NCI-H2171 (cell line): ENCODE measurements around the gene DOC2A.
"Not testable (repeated sequence)": the region's sequence is repeated elsewhere in the genome, so short reads cannot be mapped to it uniquely, and the experiment has no call there.

Source experiments
- DNase-seq: peaks from one replicate; lab custom pipeline; 2025; lab: John Stamatoyannopoulos, UW

The DOC2A gene

DNA sequence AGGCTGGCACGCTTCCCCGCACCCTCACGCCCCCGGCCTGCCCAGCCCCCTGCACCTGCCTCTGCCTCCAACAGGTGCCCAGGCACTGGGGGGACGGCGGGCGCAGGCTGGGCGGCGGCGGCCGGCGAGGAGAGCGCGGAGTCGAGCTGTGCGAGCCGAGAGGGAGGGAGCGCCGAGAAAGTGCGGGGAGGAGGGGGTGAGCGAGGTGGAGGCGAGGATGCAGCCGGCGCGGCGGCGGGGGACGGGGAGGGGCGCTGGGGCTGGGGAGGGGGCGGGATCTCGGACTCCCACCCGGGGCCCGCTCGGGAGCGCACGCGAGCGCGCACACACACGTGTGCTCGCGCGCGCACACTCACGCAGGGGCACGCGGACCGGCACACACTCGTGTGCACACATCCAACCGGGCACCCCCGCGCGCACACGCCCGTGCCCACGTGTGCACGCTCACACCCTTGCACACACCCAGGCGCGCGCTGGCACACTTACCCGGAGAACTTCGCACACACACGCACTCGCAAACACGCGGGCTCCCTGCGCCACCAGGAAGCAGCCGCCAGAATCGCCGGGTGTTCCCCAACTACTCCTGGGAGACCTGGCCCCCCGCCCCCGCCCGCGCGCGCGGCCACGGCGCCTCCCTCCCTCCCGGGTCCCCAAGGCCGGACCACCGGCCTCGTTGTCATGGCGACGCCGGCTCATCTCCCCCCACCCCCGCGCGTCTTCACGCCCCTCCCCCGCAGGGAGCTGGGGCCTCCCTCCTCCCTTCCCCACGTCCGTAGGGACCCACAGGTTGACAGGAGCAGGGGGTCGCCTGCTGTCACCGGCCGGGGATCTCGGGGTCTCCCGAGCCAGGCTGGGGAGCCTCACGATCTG lies at the start of gene DOC2A:
Gene DOC2A, minus strand, starts transcription at position 184 of the 870 bp plus-strand sequence. CDS start 805 bp downstream, outside the sequence.
- peak; percentile 70 for DNase-seq

DNA sequence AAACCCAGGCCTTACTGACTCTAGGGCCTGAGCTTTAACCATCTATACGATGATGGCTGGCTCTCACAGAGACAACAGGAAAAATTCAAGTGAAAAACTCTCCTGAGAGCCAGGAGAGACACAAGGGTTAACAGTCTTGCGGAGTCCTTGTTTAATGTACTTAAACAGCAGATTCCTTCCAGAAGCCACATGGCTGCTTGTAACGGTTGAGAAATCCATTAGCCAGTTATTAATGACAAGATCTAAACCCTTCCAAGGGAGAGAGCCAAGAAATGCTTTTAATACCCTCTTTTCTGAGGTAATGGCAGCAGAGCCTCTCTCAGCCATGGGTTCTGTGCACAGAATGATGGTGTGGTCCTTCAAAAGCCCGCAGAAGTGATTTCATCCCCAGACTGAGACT lies 49.5 kb upstream of the DOC2A start:
- no peak for DNase-seq

DNA sequence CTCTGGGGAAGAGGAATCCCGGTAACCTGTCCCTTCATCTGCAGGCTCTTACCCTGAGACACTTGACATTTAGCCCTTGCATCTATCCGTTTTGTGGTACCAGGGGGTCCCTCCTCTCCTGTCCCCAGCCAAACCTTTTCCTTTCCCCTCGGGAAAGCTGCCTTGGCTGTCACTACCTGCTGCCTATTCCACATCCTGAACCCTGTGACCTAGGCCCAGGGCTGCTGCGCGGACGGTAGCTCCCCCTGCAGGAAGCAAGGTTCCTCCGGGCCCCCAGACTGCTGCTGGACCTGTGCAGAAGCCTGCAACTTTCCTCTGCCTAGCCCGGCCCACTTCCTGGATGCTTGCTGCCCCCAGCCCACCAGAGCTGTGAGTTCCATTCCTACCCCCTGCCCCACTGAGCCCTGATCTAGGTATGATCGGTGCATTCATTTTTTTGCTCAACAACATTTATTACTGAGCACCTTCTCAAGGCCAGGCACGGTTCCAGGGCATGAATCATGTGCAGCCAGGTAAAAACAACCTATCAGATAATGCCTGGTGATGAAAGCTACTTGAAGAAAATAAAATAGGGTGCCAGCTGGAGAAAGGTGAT lies 44.2 kb upstream of the DOC2A start:
- peak; percentile 58 for DNase-seq

DNA sequence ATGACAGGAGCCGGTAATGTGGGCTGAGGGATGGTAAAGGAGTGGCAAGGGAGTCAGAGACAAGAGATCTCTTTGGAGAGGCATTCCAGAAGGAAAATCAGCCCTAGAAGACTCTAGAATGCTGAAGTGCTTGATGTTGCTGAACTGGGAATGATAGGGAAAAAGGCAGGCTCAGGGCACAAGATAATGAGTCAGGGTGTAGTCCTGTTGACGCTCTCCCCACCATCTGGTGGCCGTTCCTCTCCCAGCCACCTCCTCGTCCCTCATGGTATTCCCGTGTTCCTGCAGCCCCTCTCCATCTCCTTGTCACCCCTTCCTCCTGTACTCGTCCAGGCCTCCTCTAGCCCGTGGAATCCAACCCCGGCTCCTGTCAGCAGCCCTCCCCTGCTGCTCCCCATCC lies 43.6 kb upstream of the DOC2A start:
- DNase-seq = no peak

DNA sequence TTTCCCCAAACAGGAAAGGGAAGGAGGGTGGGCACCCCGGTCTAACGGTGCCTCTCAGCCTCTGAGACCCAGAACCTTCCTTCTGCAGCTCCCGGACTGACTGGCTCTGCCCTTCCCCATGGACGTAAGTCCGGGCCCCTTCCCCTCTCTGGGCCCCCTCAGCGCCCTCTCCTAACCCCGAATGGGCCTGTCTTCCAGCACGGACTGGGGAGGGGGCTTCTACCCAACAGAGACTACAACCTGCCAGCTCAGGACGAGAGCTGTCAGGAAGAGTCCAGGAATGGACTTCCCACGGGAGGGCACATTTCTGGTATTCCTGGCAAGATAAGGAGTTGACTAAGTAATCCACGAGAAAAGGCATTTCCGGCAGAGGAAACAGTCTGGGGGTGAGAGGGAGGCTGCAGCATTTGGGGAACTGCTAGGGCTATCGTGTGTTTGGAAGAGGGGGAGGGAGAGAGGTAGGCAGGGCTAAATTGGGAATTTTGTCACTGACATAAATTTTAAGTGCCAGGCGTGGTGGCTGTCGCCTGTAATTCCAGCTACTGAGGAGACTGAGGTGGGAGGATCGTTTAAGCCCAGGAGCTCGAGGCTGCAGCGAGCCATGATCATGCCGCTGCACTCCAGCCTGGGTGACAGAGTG lies 42.7 kb upstream of the DOC2A start:
- DNase-seq = no peak

DNA sequence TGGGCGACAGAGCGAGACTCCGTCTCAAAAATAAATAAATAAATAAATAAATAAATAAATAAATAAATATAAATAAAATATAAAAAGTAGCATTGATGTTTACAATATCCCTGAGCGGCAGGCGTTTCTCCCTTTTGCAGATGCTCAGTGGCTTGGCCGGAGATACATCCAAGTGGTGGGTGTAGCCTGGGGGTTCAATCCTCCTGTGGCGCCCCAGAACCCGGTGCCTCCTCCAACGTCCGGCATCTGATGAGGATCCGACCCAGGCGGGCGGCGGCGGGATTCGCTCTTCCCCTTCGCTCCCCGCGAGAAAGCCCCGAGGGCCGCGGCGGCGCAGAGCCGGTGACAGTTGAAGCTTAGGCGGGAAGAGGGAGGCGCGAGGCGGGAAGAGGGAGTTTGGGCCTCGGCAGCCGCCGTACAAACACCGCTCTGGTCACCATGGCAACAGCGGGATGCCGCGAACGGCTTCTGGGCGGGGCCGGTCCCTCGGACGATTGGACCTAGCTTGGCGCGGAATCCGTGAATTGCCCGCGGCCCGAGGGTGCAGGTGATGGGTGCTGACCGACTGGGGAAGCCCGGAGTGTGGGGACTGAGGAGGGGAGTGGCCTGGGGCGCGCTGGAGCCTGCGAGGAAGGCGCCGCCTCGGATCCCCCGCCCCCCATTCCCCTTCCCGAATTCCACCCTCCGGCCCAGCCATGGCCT lies 42.0 kb upstream of the DOC2A start:
- peak; percentile 92 for DNase-seq

DNA sequence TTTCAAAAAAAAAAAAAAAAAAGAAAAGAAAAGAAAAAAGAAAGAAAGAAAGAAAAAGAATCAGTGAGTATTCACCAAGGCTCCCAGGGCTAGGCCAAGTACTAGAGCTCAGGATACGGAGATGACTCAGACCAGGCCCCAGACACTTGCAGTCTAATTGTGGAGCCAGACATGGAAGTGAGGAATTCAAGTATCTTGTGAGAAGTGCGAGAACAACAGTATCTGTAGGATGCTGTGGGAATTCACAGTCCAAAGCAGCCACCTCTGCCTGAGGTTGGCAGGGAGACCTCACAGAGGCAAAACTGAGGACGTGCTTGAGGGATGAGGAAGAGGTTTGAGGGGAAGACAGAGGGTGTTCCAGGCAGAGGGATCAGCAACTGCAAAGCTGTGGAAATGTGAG lies 40.7 kb upstream of the DOC2A start:
- DNase-seq = no peak

DNA sequence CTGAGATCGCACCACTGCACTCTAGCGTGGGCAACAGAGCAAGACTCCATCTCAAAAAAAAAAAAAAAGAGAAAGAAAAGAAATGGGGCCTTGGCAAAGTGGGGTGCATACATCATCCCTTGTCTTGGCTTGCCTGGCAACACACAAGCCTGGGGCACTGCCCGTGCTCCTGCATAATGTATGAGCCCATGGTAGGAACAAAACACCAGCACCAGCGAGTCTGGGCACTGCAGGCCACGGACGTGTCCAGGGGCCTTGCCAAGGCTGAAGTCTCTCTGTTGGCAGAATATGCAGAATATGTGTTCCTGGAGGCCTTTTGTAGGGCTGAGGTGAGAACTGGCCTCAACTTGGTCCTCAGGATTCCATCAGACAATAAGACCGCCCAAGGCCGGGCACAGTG lies 39.0 kb upstream of the DOC2A start:
- no peak for DNase-seq

DNA sequence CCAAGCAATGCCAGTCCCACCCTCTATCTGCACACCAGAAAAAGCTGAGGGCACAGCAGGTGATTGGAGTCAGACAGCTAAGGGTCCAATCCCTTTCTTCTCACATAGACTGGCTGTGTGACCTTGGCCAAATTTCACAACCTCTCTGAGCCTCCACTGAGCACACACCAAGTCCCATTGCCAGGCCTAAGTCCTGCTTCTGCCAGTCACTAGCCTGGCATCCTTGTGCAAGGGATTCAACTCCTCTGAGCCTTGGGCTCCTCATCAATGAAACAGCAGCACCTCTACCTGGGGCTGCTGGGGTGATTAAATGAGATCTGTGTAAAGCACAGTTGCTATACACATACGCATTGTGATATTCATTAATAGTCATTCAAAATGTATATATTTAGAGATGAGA lies 35.8 kb upstream of the DOC2A start:
- no peak for DNase-seq

DNA sequence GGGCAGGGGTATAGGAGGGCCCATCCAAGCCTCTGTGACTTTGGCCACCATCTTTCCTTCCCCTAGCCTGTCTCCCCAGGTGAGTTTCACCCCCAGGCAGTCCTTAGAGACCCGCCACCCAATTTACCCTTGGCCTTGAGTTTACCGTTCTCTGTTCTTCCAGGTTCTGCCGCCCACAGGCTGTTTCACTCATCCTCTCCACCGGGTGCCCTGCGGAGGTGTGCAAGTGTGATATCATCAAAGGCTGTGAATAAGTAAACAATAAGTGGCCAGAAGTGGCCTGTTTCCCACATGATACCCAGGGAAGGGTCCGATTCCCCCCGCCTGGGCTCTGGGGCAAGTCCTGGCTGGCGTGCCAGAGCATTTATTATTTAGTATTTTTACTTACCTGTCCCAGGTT lies 35.4 kb upstream of the DOC2A start:
- DNase-seq = no peak

DNA sequence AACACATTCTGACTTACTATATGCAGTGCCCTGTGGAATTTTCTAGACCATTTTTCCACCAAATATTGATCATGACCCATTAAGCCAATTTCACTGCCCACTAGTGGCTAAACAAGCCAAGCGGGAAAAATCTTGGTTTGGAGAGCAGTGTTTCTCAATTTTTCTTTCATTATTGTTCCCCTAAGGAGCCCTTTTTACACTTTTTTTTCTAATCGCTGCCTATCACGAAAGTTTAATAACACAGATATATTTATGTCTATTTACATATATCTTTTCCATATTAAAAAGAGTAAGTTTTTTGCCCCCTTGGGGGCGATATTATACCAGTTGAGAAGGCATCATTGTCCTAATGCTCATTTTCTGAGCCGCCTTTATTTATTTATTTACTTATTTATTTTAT lies 31.0 kb upstream of the DOC2A start:
- no peak for DNase-seq

DNA sequence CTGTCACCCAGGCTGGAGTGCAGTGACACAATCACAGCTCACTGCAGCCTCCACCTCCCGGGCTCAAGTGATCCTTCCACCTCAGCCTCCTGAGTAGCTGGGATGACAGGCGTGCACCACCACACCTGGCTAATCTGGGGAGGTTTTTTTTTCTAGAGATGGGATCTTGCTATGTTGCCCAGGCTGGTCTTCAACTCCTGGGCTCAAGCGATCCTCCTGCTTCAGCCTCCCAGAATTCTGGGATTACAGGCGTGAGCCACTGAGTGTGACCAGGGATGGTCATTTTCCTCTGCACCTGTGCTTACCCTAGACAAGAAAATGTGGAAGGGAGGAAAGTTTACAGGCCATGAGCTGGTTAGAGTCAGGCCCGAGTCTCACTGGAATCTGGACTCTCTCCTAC lies 29.9 kb upstream of the DOC2A start:
- not testable (repeated sequence) for DNase-seq

DNA sequence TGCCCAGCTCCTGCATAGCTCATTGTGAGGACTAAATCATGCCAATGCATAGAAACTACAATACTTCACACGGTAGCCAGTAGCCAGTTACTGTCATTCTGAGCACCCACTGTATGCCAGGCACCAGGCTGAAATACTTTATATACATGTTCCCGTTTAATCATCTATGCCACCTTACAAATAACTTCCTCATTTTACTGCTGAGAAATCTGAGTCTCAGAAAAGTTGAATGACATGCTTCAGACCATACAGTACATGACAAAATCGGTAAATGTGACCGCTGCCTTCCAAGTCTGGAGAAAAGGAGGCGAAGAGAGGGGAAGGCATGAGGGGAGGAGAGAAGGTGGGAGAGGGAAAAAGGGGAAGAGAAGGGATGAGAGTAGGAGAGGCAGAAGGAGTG lies 29.4 kb upstream of the DOC2A start:
- DNase-seq = no peak

DNA sequence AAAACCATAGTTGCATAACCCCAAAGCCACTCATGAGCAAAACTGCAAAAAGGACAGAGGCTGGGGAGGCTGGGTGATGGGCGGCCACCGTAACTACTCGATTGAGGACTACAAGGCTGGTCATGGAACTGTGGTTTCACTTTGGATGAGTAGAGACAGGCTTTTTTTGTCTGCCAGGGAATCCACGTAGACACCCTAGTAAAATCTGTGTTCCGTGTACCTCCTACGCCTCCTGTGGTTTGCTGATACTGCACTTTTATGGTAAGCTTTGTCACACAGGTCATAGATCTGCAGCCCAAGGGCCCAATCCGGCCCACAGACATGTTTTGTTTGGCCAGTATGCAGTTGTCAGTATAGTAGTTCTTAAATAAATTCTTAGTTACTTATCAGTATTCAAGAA lies 22.4 kb upstream of the DOC2A start:
- DNase-seq = no peak

DNA sequence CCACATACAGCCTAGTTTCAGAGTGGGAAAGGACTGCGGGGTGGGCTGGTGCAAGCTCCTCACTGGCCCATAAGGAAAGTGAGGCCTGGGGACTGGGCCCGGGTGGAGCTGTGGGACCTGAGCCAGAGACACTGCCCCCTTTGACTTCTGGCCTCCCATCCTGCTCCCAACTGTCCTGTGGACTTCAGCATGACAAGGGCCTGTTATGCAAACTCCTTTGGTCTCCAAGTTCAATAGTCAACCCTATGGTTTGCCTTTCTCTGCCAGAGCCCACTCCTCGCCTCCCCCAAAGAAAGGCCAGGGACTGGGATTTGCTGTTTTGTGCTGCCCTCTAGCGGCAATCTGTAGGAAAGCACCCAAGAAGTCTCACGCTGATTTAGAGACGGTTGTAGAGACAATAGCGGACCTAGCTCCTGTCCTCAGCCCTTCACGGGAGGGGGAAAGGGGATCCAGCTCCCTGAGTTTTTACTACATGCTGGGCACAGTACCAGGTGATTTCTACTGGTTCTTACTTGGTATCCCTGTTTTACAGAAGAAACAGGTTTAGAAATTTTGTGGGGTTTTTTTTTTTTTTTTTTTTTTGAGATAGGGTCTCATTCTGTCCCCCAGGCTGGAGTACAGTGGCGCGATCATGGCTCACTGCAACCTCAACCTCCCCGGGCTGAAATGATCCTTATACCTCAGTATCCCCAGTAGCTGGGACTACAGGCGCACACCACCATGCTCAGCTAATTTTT lies 21.4 kb upstream of the DOC2A start:
- peak; percentile 62 for DNase-seq

DNA sequence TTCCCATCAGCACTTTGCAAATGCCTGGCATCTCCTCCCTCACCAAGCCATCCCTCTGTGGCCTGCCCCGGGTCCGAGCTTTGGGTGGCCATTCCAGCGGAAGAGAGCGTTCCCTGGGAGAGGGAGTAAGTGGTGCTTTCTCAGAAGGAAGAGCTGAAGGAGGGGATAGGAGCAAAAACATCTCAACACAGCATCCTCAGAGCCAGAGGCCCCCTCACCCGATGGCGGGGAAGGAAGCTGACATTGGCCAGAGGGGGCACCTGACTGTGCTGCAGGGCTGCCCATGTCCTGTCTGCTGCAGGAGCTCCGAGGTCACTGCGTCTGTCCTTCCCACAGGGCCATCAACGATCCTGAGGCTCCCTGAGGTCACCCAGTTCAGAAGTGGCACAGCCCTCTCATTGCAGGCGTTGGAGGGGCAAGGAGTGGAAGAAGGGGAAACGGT lies 20.7 kb upstream of the DOC2A start:
- no peak for DNase-seq

DNA sequence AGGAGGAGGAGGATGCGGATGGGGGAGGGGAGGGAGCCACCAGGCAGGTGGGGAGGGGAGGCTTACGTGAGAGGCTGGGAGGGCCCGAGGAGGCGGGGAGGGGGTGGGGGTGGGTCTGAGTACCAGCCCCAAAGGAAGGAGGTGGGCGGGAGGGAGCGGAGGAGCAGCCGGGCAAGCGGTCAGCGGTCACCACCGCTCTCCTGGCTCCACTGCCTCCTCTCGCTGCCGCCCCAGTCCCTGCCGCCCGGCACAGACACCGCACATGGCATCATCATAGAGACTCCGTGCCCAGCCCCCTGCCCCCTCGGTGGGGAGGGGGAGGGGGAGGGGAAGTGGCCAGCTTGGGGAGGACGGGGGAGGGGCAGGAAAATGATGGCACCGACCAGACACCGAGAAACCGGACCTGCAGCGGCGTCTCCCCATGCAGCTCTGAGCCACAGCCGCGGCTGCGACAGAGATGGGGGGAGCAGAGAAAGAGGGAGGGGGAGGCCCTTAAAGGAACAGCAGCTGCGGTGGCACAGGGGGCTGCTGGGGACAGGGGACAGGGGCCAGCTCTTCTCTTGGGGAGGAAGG lies 20.1 kb upstream of the DOC2A start, which contains the start of gene TLCD3B:
Gene TLCD3B, minus strand, starts transcription at position 431 of the 573 bp plus-strand sequence. CDS start 744 bp downstream, outside the sequence.
- peak; percentile 37 for DNase-seq

DNA sequence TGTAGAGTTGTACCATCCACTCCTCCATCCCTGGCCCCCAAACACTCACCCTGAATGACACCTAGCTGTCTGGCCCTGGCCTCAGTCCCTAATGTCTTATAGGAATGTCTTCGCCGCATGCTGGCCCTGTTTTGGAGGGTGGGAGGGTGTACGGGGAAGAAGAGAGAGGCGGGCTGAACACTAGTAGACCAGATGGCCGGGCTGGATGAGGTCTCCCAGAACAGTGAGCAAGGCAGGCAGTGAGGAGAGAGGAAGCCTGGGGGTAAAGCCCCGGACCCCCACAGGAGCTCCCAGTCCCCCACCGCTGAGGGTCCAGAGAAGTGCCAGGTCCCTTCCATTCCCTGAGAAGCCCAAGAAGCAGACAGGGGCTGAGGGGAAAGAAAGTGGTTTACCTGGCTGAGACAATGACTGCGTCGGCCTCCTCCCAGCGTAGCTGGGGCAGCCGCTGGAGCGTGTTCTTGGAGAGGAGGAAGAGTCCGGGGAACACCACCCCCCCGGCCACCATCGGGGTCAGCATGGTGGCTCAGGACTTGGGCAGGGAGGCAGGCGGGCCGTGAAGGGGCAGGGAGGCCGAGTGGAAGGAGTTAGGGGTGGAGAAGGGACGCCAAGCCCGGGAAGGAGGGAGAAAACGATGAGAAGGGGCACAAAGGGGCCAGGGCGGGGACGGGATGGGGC lies 19.3 kb upstream of the DOC2A start:
- no peak for DNase-seq

DNA sequence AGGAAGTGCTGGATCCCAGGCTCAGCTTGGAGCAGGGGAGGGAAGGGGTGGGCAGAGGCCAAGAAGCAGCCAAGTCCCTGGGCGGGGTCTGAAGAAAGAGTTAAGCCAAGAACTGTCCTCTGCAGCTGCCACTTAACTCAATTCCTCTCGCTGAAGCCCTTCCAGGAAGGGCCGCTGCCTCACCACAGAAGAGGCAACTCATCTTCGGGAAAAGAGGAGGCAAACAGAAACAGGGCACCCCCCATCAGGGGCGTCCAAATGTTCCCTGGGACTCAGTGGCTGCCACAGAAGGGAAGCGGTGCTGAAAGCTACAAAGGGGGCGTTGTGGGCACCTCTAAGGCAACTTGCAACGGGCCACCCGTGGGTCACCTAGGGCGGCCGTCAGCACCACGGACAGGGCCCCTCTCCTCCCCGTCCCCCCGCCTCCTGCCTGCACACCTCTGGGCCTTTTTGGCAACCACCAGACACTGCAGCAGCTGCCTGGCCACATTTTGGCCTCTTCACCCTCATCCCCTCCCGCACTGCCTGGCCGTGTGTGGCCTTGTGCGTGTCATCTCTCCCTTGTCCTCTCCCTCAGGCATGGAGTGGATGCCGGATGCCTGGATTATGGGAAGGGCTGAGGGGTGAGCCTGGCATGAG lies 17.7 kb upstream of the DOC2A start:
- DNase-seq = no peak
